KG1 (cell line): ENCODE measurements around the gene RPAP3.
A peak's percentile ranks its signal among the peaks of the same experiment; 100 is the strongest.
"Not testable (repeated sequence)": the region's sequence is repeated elsewhere in the genome, so short reads cannot be mapped to it uniquely, and the experiment has no call there.

ENCODE experiments used
- DNase-seq: peaks from one replicate; lab custom pipeline; 2025; lab: John Stamatoyannopoulos, UW

RPAP3 gene

DNA sequence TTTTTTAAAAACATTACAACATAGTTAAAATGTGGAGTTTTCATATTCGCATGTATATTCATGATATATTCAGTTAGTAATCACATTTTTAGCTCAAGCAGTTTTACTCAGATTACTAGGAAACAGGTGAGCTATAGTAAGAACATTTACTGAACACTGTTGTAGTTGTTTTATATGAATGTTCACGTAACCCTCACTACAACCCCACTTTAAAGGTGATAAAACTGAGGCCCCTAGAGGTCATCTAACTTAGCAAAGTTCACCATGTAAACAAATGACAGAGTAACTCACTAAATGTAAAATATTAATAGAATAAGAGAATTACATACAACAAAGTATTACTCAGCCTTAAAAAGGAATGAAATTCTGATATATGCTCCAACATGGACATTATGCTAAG is 26.0 kb downstream of the RPAP3 start:
- no peak for DNase-seq

DNA sequence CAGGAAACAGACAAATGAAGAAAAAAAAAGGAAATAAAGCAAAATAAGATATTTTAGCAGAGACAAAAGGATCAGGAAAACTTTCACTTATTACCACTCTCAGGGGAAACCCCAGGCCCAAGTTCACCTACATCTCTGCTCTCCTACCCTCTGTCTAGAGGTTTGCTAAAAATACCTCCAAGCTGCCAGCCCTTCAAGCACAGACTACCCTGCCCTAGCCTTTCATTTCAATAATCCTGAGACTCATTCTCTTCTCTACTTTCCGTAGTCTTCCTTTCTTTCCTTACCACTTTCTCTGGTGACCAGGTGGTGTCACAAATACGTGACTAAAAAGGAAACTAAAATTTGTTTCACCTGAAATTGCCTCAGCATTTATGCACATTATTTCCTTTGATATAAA is 33.8 kb downstream of the RPAP3 start:
- DNase-seq: no peak

DNA sequence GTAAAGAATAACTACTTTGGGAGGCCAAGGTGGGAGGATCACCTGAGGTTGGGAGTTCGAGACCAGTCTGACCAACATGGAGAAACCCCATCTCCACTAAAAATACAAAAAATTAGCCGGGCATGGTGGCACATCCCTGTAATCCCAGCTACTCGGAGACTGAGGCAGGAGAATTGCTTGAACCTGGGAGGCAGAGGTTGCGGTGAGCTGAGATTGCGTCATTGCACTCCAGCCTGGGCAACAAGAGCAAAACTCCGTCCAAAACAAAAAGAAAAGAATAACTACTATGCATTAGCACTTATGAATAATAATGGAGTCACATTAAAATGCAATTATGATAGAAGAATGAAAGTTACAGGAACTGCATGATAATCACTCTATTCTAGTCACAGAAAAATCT is 37.9 kb downstream of the RPAP3 start:
- not testable (repeated sequence) for DNase-seq

DNA sequence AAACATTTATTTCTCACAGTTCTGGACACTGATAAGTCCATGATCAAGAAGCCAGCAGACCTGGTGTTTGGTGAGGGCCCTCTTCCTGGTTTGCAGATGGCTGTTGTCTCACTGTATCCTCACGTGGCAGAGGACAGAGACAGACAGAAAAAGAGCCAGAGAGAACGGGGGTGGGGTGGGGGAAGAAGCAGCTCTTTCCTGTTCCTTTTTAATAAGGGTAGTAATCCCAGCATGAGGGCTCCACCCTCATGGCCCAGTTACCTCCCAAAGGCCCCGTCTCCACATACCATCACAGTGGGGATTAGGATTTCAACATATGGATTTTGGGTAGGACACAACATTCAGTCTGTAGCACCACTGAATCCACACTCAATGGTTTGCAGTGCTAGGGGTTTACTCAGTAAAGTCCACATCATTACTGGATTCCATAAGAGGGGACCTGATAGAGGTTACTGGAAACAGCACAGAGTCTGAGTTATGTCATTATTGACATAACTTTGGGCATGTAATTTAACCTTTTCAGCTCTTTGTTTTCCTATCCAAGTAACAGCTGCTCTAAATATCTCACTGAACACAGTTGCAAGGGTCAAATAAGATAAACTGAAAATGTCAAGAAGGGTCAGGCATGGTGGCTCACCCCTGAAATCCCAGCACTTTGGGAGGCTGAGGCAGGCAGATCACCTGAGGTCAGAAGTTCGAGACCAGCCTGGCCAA is 53.2 kb downstream of the RPAP3 start:
- peak; percentile 34 for DNase-seq

DNA sequence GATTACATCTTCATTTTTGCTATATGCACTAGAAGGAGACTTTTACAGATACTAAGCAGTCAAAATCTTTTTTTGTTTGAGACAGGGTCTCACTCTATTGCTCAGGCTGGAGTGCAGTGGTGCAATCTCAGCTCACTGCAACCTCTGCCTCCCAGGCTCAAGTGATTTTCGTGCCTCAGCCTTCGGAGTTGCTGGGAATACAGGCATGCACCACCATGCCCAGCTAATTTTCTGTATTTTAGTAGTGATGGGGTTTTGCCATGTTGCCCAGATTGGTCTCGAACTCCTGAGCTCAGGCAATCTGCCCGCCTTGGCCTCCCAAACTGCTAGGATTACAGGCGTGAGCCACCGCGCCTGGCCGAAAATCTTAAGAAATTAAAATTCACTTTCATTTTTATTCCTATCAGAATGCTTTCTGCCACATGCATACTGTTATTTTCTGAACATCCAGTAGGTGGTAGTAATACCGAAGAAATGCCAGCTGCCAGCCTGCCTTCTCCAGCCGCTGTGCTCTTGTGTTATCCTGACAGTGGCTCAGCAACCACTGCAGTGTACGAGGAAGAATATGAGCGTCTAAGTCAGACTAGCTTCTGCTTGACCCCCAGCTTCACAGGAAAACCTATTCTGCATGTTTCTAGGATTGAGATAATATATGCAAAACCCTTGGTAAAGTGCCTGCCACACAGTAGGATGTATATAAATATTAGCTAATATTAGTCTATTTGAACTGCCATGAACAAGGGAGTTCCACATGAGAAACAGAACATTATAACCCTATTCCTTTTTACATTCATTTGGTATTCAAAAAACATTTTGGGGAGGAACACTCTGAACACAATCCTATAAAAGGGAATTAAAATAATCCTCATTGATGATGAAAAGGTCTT is 54.2 kb downstream of the RPAP3 start:
- DNase-seq: peak; percentile 23

DNA sequence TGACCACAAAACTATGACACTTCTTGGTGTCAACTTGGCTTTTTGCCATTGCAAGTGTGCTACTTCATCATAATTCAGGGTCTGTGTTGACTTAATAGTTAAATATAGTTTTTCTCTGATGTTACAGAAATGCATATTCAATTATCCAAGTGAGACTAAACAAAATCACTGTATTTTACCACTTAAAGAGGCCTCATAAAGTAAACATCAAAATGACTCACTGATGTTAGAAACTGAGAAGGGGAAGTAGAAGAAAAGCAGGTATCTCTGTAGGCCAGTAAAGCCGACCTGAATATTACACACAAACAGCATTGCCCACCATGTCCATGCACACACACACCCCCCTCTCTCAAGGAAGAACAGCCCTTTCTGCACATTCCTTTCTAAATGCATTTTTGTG is 55.4 kb downstream of the RPAP3 start:
- no peak for DNase-seq

DNA sequence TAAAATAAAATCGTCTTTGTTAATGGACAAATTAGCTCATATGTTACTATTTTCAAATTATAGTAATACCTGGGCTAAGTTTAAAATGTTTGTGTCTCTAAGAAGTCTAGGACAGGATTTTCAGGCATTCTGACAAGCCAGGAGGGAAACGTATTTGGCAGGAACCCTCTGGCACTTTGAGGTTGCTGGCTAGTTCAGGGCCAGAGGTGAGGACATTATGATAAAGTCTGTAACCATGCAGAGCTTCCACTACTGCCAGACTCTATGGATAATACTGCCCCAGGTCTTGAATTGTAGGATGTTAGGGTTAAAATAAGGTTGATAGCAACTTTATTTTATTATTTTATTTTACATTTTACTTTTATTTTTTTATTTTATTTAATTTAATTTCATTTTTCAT is 56.4 kb downstream of the RPAP3 start:
- DNase-seq: no peak

DNA sequence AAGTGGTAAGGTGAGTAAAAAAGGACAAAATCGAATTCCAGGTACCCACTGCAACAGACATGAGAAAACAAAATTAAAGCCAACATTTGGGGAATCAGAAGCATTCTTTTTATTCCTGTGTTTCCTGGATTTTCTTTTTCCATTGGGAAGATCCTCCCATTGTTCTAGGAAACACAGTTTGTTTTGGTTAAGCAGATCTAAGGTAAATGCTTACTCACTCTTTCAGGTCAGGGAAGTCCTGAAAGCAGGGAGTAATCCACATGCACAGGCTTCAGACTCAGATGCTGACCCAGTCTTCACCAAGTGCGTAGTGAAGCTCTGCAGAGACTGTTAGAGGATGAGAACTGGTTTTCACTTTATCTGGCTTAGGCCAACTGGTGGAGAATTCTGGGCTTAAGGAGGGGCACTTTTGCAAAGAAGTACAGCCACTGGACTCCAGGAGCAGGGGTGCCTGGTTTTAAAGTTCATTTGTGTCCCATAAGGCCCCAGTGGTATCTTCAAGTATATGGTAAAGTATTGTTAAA is 57.7 kb downstream of the RPAP3 start:
- DNase-seq: no peak

DNA sequence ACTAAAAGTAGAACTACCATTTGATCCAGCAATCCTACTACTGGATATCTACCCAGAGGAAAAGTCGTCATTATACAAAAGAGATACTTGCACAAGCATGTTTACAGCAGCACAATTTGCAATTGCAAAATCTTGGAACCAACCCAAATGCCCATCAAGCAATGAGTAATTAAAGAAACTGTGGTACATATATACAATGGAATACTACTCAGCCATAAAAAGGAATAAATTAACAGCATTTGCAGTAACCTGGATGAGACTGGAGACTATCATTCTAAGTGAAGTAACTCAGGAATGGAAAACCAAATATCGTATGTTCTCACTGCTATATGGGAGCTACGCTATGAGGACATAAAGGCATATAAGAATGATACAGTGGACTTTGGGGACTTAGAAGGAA is 63.5 kb downstream of the RPAP3 start:
- DNase-seq: not testable (repeated sequence)

DNA sequence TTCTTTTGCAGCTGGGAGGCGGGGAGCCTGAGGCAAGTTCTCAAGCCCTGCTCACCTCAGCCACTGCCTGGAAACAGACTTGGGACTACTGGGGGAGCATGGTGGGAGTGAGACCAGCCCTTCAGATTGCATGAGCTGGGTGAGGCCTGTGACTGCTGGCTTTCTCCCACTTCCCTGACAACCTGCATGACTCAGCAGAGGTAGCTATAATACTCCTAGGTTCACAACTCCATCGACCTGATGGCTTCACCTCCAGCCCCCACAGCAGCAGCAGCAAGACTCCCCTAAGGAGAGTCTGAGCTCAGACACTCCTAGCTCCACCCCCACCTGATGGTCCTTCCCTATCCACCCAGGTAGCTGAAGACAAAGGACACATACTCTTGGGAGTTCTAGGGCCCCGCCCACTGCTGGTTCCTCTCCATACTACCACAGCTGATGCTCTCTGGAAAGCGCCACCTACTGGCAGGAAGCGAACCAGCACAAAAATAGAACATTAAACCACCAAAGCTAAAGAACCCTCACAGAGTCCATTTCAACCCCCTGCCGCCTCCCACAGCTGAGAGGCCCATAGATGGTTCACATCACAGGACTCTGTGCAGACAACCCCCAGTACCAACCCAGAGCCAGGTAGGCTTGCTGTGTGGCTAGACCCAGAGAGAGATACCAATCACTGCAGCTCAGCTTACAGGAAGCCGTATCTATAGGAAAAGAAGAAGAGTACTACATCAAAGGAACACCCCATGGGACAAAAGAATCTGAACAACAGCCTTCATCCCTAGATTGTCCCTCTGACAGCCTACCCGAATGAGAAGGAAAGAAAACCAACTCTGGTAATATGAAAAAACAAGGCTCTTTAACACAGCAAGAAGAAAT is 68.7 kb downstream of the RPAP3 start:
- no peak for DNase-seq

DNA sequence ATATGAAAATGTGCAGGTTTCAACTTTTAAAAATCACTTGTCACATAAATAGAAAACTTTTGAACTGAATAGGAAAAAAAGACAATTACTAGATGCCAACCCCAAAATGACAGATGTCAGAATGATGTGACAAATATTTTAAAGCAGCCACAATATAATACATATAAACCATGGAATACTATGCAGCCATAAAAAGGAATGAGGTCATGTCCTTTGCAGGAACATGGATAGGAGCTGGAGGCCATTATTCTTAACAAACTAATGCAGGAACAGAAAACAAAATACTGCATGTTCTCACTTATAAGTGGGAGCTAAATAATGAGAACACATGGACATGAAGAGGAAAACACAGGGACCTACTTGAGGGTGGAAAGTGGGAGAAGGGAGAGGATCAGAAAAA is 70.1 kb downstream of the RPAP3 start:
- not testable (repeated sequence) for DNase-seq

DNA sequence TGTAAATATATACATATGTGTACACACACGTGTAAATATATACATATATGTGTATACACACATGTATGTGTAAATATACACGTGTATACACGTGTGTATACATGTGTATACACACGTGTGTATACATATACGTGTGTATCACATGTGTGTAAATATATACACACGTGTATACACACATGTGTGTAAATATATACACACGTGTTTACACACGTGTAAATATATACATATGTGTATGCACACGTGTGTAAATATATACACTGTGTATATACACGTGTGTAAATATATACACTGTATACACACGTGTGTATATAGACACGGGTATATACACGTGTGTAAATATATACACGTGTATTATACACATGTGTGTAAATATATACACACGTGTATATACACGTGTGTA is 71.7 kb downstream of the RPAP3 start:
- no peak for DNase-seq

DNA sequence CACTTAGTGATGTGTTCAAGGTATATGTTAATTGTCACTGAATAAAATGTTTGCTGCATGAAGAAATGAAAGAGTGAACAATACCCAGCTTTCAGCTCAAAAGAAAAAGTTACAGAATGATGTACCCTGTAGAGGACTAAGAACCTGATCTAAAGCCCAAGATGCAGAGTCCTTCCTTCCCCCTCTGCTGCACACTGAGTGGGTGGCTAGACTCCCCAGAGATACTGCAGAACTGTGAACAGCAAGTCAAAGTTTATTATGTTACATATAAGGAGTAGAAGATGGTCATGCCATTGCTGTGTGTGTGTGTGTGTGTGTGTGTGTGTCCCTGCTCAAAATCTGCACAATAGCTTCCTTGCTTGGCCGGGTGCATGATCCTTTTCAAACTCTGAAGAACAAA is 83.9 kb downstream of the RPAP3 start:
- no peak for DNase-seq

DNA sequence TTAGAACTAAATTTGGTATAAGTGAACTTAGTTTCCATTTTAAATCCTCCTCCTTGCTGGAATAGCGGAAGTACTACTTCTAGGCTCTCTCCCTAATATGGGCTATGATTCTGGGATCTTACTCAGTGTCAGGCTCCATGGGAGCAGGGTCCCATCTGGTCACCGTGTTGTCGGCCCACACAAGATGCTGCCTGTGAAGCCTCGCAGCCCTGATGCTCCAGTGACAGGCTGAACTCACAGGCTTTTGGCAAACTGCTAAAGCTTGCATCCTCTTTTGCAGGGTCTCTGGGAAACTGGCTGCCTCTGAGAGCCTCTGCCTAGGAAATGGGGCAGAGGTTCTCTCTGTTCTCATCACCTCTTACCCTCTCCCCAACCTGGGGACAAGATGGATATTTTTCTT is 88.4 kb downstream of the RPAP3 start:
- DNase-seq: no peak

DNA sequence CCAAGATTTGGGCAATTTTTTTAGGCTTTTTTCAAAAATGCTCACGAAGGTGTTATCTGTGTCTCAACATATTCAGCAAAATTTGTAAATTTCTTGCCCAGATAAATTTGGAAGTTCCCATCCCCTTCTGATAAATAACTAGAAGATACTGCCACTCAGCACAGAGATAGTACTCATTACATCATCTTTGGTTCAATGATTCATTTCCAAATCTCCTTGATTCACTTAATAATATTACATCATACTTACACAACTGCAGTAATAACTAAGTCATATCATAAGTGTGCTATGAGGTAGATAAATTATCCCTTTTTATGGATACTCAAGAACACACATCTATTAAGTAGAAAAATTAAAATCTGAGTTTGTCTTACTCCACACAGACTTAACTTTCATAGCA is 89.4 kb downstream of the RPAP3 start:
- no peak for DNase-seq

DNA sequence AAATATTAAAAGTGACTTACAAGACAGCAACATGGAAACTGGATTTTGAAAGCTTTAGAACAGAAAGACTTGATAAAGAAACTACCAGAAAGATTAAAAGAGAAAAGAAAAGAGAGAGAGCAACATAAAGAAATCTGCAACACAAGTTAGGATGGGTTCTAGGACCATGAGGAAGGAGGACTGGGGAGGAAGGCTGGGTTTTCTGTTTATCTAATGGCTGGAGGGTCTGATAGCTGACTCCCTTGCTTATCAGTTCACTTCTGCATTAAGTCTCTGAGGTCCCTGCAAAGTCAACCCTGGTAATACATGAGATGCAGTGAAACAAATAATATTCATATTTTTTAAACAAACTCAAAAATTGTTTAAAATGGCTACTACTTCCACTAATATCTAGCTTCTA is 90.1 kb downstream of the RPAP3 start:
- no peak for DNase-seq

DNA sequence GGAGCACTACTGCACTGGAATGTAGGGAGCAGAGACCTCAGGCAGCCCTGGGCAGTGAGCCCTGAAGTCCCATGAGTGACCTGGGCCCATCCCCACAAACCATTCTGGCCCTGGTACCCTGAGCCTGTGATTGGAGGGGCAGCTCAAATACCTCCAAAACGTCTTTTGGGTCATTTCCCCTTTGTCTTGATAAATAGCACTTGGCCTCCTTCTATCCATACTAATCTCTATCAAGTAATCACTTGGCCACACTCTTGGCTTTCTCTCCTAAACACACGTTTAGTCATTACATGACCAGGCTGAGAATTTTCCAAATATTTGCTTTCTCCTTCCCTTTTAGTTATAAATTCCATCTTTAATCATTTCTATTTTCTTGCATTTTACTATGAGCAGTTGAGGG is 91.3 kb downstream of the RPAP3 start:
- no peak for DNase-seq

DNA sequence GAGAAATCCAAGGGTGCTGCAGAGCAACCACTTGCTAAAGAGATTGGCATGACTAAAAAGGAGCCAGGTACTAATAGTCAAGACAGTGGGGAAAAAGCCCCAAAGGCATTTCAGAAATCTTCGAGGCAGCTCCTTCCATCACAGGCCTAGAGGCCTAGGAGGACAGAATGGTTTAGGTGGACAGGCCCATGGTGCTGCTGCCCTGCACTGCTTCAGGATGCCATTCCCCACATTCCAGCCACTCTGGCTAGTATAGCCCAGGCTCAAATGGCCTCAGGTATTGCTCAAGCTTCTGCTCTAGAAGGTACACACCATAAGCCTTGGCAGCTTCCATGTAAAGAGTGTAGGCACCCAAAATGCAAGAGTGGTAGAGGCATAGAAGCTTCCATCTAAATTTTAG is 92.9 kb downstream of the RPAP3 start:
- DNase-seq: no peak

DNA sequence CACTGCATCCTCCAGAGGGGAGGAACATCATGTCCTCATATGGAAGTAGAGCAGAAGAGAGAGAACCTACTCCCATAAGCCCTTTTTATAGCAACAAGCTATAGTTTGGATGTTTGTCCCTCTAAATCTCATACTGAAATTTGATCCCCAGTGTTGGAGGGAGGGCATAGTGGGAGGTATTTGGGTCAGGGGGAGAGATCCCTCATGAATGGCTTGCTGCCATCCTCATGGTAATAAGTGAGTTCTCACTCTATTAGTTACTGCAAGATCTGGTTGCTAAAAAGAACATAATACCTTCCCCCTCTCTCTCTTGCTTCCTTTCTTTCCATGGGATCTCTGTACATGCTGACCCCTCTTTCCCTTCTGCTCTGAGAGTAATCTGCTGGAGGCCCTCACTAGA is 93.9 kb downstream of the RPAP3 start:
- DNase-seq: no peak
